LNCAP (cell line): ENCODE data around the gene UST.

Experiments used
- CTCF ChIP-seq: fragments of 450-650 bp; IDR thresholded peaks from 2 replicates; pipeline ENCODE4 v1.5.1; 2017; ENCODE audit warnings: mild to moderate bottlenecking

UST gene

GRCh38 chr6:148893073-148893472 is 146.2 kb downstream of the UST start:
- TF ChIP-seq CTCF: no peak

- TF ChIP-seq CTCF: no peak
Observed at GRCh38 chr6:148893481-148893880, 146.7 kb downstream of the UST start.

GRCh38 chr6:148898376-148899014 is 151.7 kb downstream of the UST start:
- no peak for TF ChIP-seq CTCF

GRCh38 chr6:148904896-148905870 is 158.4 kb downstream of the UST start:
- TF ChIP-seq CTCF: no peak

GRCh38 chr6:148905901-148906300 is 159.1 kb downstream of the UST start:
- TF ChIP-seq CTCF: no peak

GRCh38 chr6:148906386-148906785 is 159.6 kb downstream of the UST start:
- no peak for TF ChIP-seq CTCF

GRCh38 chr6:148907573-148907972 is 160.7 kb downstream of the UST start:
- no peak for TF ChIP-seq CTCF
